HL-60 (cell line): ENCODE data around the gene RAC2.

Source experiments
- DNase-seq, 2 experiments: peaks; one replicate each; pipeline ENCODE4 v3.0.0-alpha.2; 2010 to 2020; ENCODE audit warnings: low read depth in 1 of 2, low spot score in 1 of 2
- H3K27ac ChIP-seq: fragments of 250-450 bp; sonication (Bioruptor Pico); replicated peaks from 2 replicates; pipeline ENCODE4 v1.5.1; 2020; ENCODE audit warnings: mild to moderate bottlenecking, moderate library complexity
- H3K27me3 ChIP-seq: fragments of 250-450 bp; sonication (Bioruptor Pico); 2 replicates; pipeline ENCODE4 v1.5.1; 2021; ENCODE audit warnings: mild to moderate bottlenecking, moderate library complexity; ENCODE audit not compliant: insufficient read depth, poor library complexity, severe bottlenecking
- H3K4me3 ChIP-seq: replicated peaks from 2 replicates; pipeline ENCODE4 v1.5.1; 2011; ENCODE audit warnings: mild to moderate bottlenecking, control low read depth, low read length; ENCODE audit not compliant: insufficient read depth
- GABPA ChIP-seq: IDR thresholded peaks from 2 replicates; pipeline ENCODE4 v1.6.1; 2012; ENCODE audit warnings: low read depth
- POLR2AphosphoS5 ChIP-seq: IDR thresholded peaks from 2 replicates; pipeline ENCODE4 v1.6.1; 2012; ENCODE audit warnings: low read depth
- SPI1 ChIP-seq: IDR thresholded peaks from 2 replicates; pipeline ENCODE4 v1.6.1; 2012; ENCODE audit warnings: low read depth, mild to moderate bottlenecking, borderline replicate concordance
- TF ChIP-seq, protein P1 (sequence below): IDR thresholded peaks from one replicate; pipeline ENCODE4 v1.5.1; 2011; ENCODE audit warnings: low read length, control low read depth, inconsistent platforms; ENCODE audit not compliant: insufficient read depth
- TF ChIP-seq, protein P2 (sequence below): IDR thresholded peaks from 2 replicates; pipeline ENCODE4 v1.6.1; 2012; ENCODE audit warnings: low read depth; ENCODE audit not compliant: insufficient replicate concordance

RAC2 gene

DNA sequence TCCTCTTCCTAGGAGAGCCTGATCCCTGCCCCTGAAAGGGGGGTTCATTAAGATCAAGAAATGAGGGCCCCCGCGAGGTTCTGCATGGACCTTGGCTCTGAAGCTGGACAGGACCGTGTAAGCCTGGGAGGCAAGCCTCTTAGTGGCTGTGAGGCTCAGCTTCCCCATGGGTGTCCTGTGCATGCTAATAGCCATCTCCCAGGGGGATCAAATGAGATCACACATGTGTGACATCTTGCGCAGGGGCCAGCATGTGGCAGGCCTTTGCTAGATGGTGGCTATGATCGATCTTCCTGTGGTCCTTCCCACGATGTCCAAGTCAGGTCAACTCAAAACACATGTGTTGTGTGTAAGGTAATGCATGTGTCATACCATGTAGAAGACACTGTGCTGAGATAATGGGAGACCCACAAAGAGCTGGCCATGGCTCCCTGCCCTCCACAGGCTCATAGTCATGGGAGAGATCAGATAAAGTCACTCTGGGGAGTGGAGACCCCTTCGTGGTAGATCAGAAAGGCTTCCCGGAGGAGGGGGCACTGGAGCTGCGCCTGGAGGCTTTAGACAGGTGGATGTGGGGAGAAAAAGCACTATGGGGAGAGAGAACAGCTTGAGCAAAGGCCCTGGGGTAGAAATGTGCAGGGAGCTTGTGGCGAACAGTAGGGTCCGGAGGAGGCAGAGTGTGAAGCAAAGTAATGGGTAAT is 3.7 kb downstream of the RAC2 start:
- Histone ChIP-seq H3K27ac (no peak overlapping the region; the same call in none of the 2 replicates), H3K27me3 (no peaks in the 10 kb centered on the region), H3K4me3 (no peak overlapping the region)
- TF ChIP-seq, protein P1, sequence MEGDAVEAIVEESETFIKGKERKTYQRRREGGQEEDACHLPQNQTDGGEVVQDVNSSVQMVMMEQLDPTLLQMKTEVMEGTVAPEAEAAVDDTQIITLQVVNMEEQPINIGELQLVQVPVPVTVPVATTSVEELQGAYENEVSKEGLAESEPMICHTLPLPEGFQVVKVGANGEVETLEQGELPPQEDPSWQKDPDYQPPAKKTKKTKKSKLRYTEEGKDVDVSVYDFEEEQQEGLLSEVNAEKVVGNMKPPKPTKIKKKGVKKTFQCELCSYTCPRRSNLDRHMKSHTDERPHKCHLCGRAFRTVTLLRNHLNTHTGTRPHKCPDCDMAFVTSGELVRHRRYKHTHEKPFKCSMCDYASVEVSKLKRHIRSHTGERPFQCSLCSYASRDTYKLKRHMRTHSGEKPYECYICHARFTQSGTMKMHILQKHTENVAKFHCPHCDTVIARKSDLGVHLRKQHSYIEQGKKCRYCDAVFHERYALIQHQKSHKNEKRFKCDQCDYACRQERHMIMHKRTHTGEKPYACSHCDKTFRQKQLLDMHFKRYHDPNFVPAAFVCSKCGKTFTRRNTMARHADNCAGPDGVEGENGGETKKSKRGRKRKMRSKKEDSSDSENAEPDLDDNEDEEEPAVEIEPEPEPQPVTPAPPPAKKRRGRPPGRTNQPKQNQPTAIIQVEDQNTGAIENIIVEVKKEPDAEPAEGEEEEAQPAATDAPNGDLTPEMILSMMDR: no peak
- TF ChIP-seq SPI1: no peak
- no peak for TF ChIP-seq POLR2AphosphoS5
- no peak for TF ChIP-seq GABPA
- TF ChIP-seq, protein P2, sequence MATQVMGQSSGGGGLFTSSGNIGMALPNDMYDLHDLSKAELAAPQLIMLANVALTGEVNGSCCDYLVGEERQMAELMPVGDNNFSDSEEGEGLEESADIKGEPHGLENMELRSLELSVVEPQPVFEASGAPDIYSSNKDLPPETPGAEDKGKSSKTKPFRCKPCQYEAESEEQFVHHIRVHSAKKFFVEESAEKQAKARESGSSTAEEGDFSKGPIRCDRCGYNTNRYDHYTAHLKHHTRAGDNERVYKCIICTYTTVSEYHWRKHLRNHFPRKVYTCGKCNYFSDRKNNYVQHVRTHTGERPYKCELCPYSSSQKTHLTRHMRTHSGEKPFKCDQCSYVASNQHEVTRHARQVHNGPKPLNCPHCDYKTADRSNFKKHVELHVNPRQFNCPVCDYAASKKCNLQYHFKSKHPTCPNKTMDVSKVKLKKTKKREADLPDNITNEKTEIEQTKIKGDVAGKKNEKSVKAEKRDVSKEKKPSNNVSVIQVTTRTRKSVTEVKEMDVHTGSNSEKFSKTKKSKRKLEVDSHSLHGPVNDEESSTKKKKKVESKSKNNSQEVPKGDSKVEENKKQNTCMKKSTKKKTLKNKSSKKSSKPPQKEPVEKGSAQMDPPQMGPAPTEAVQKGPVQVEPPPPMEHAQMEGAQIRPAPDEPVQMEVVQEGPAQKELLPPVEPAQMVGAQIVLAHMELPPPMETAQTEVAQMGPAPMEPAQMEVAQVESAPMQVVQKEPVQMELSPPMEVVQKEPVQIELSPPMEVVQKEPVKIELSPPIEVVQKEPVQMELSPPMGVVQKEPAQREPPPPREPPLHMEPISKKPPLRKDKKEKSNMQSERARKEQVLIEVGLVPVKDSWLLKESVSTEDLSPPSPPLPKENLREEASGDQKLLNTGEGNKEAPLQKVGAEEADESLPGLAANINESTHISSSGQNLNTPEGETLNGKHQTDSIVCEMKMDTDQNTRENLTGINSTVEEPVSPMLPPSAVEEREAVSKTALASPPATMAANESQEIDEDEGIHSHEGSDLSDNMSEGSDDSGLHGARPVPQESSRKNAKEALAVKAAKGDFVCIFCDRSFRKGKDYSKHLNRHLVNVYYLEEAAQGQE: no peak
- no peak for DNase-seq

DNA sequence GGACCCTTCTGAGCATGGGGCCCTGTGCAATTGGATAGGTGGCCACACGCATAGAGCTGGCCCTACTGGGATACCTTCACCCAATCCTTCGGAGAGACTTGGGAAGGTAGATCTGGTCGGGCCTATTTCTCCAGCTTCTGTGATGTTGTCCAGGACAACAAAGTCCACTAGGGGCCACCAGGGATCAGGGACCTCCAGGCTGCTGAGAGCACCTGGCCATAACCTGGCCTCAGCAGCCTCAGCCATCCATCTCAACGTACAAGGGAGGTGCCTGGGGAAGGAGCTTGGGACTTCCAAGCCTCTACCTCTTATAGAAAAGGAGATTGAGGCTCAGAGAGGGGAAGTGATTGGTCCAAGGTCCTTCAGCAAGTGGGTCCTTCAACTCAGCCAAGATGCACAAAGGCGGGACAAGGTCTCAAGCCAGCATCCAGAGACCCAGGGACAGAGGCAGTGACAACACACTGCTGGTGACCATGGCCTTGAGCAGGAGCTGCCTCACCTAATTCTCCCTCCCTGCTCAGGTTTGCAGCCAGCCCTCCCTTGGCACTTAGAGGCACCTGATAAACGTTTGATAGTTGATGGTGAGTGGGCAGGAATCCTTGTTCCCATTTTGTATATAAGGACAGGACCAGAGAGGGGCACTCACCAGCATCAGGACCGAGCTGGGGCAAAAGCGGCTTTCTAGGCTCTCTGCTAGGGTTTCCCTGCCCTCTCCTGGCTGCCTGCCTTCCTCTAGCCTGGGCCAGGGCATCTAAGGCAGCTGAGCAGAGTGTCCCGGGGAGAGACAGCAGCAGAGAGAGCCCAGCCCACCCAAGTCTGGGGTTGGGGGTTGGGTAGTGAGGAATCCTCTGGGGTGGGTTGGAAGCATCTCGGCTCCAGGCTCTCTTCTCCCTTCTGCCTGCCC is 4.5 kb downstream of the RAC2 start:
- Histone ChIP-seq H3K27ac (no peak overlapping the region; the same call in 1 of the 2 replicates), H3K27me3 (no peaks in the 10 kb centered on the region), H3K4me3 (no peak overlapping the region)
- TF ChIP-seq, protein P1: no peak
- no peak for TF ChIP-seq POLR2AphosphoS5
- no peak for TF ChIP-seq SPI1
- no peak for TF ChIP-seq GABPA
- TF ChIP-seq, protein P2: no peak
- no peak for DNase-seq

DNA sequence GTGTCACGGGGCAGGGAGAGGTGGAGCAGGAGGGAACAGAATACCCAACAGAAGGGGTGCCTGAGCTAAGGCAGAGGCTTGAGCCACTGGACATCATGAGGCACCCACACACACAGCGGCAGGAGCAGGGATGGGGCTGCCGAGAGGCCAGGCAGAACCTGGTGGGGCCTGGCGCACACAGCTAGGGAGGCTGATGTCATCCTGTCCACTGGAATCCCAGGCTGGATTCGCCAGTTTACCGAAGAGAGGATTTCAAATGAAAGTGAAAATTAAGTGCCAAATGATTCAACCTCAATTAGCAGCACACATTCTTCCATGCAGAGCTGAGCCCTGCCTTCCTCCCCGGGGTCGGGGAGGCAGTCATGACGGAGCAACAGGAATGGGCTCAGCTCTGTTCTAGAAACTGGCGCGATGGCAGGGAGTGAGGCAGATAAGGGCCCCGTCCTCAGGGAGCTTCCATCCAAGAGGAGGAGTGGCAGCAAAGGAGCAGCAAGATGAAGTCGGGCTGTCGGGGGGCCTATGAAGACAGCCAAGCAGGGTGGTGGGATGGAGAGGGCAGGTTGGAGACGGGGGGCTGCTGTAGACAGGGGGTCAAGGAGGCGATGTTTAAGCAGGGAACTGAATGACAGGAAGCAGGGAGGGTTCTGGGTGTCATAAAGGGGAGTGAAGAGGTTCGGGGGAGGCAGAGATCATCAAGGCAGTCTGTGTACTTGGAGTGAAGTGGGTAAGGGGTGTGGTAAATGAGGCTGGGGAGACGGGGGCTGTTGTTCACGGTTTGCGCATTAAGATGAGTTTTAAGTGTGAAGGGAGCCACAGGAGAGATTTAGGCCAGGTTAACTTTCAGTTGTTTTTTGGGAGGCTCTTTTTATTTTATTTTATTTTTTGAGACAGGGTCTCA is 6.4 kb downstream of the RAC2 start:
- TF ChIP-seq, protein P1: no peak
- TF ChIP-seq GABPA (no peak), POLR2AphosphoS5 (no peak; the same call in 1 of the 2 replicates), SPI1 (no peak)
- TF ChIP-seq, protein P2: no peak
- H3K27ac ChIP-seq: 0 out of 2 replicates have a peak overlapping the region, but pooled peaks have one; percentile 13
- H3K4me3 ChIP-seq: no peak overlapping the region
- H3K27me3 ChIP-seq: no peaks in the 10 kb centered on the region
- DNase-seq: no peak
